ENCODE measurements around the gene ENDOV.

Gene ENDOV

DNA sequence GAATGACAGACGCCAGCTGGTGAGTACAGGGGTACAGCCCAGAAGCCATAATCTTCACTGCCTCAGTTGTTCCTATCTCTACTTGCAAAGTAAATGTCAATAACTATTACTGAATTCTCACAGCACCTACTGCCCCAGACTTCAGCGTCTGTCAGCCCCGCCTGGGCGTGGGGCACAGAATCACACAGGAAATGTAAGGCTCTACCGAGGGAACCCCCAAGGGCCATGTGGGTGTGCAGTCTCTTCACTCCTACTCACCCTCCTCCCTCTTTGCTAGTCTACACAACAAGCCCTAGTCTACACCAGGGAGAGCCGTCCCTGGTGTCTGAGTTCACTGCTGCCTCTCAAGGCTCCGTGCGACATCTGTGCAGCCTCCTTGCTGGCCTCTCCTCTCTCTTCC is 57.0 kb downstream of the ENDOV start:
- no peak for DNase-seq

DNA sequence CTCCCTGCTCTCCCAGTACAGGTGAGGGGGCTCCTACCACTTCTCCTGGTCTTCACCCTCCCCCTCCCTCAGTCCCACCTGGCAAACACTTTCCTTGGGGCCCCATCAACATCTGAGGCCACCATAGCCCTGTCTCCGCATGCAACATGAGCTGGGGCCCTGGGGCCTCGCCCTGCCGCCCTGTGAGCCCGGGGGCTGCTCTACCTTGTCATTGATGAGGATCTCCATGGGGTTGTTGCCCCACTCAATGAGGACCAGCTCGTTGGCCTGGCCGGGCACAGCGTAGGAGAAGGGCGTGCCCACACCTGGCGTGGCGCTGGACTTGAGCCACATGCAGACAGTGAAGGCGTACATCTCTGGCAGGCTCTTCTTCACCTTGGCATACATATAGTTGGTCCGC is 58.0 kb downstream of the ENDOV start:
- no peak for DNase-seq

DNA sequence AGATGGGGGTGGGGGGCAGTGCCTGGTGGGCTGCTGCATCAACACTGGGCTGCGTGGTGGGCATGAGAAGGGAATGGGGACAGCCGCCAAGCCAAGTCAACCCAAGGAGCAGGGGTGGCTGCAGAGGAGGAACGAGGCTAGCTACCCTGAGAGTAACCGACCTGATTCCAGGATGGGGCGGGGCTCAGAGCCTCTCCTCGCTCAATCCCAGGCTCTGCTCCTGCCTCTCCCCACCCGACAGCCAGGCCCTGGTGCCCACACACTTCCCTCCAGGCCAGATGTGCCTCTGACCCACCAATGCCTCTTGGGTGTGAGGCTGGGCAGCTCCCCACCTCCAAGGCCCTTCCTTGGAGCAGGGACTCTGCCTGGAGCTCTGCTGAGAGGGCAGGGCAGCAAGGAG is 58.7 kb downstream of the ENDOV start:
- no peak for DNase-seq

DNA sequence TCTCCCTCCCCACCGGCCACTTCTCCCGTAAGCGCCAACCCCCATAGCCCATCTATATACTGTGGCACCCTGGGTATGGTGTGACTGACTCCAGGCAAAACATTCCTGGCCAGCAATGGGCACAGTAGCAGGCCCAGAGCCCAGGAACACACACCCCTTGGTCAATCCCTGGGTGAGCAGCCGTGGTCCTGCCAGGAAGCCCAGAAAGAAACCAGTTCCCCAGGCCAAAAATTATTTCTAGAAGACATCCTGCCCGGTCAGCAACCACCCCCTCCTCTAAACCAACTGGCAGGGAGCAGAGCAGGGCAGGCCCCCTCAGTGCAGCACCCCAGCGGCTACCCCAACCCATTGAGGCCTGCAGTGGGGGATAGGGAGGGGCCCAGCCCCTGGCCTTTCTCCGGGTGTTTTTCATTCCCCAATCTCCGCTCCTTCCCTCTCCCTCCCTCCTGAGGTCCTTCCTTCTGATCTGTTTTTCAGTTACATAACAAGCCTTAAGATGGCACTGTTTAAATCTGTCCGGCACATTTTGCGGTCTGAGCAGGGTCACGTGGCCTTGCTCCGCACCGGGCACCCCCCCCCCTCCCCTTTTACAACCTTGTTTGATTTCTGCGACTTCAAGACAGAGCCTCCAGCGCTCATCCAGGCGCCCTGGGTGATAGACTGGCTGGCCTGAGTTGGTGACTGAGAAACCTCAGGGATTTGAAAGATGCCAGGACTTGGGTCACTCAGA is 59.4 kb downstream of the ENDOV start:
- DNase-seq = no peak

DNA sequence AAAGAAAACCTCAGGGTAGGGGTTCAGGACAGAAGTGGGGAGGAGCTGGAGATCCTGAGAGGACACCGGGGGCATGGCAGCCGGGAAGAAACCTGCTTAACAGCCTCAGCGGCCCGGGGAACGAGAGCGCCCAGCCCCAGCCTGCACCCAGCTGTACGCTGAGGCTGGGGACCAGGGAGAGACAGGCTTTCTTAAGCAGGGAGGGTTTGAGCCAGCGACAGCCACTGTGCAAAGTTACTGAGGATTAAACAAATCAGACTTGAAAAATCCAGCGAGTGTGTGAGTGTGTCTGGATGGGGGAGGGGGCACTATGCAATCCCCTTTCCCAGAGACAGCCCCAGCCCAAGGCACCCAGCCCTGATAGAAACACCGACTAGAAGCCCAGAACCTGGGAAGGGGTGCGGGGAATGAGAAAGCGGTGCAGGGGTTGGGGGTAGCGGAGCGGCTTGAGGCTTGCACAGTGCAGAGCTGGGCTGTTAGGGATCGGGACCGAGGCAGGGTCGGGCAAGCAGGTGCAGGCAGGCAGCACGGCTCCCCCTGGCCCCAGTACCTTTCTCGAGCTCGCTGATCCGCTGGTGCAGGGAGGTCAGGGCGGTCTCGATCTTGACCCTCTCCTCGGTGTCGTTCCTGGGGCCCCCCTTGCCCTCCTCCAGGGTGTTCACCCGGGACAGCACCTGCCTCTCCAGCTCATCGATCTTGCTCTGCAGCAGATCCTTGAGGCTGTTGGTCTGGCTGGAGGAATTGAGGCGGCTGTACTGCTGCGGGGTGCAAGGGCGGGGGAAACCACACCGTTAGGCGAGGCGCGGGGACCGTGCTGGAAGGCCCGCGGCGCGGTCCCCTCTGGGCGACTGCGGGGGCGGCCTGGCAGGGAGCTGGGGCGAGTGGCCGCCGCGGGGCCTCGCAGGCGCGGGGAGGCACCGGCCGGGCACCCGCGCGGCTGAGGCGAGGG is 60.3 kb downstream of the ENDOV start:
- no peak for DNase-seq

DNA sequence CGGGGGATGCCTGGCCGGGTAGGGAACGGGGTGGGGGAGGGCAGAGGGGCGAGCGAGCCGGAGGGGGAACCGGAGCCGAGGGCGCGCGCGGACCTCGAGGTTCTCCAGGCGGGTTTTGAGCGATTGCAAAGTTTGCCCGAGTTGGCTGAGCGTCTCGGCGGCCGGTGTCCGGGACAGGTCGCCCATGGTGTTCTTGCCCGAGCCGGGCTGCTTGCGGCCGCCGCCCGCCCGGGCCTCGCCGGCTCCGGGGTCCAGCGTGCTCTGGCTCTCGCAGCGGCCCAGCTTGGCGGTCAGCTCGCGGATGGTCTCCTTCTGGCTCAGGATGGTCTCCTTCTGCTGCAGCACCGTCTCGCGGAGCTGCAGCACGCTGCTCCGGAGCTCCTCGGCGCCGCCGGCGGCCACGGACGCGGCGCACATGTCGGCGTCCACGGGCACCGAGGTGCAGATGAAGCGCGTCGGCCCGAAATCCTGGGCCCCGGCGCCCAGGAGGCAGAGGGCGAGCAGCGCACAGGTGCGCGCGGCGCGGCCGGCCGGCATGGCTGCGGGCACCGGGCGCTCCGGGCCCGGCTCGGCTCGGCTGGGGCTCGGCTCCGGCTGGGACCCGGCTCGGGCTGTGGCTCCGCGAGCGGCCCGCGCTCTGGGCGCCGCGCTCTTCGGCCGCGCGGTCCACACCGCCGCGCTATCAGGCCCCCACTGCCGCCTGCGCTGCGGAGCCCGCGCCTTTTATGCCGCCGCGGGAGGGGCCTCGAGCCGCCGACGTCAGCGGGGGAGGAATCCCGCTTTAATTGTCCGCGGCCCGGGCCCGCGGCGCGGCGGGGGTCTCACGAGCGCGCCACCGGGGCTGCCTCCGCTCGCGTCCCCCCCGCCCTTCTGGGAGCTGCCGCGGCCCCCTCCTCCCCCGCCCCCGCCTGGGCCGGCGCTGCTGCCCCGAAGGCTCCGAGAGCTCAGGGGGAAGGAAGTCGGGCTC is 61.2 kb downstream of the ENDOV start, which contains the start of gene NPTX1:
TSS of gene NPTX1 (minus strand) at position 698 of the 967 bp plus-strand sequence. CDS start at position 537, 161 bp downstream.
- DNase-seq = no peak

DNA sequence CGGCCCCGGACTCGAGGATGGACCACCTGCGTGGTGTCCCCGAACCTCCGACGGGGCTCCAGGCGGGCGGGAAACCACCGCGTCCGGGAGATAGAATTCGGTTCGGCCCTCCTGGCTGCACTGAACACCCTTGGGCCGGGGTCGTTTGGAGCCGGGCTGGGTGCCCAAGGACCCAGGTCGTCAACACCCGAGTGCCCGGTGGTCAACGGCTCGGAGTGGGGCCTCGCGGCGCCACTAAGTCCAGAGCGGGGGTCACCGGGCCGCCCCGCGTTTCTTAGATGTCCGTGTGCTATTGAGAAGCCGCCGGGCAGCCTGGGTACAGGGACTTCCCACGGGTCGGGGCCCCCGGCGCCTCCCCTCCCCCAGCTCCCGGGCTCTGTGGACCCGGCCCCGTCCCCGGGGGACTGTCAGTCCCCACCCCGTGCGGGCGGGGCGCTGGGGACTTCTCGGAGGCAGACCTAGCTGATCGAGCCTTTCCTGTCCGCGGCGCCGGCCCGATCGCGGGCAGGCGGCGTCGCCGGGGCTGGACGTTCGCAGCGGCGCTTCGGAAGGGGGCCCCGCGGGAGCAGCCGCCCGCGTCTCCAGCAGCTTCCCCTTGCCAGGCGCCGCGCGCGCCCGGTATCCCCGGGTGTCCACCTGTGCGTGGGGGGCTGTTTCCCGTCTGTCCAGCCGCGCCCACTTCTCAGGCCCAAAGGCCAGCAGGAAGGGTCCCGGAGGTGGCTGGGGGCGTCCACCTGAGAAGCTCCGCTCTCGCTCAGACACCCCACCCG is 62.1 kb downstream of the ENDOV start:
- DNase-seq = no peak

DNA sequence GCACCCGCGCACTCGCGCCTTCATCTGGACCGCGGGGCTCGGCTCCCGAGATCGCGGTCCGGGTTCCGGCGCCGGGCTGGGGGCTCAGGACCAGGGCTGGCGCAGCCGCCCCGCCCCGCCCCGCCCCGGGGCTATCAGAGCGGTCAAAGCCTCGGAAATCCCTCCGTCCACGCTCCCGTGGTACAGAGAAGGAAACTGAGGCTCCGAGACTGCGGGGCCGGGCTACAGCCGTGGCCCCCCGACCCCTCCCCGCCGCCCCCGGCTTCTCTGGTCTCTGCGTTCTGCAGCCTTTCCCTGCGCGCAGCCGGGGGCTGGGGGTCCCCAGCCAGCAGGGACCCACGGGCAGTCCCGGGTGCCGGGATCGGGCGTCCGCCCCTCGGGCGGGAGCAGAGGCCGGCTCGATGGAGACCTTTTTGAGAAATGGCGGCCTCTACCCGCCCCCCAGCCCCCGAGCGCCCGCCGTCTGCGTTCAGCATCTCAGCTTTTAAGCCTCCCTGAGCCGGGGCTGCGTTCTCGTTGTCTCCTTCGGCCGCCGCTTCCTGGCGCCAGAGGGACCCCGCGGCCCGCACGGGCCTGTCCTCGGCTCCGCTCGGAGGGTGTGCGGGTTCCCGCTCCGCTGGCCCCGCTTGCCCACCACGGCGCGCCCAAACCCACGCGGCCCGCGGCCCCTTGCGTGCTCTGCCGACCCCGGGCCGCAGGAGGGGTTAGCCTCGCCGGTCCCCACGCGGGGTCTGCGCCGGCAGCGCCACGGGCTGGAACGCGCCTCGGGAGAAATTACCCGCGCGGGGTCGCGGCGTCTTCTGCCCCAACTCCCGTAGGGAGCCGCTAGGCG is 62.9 kb downstream of the ENDOV start:
- DNase-seq = peak; percentile 62

DNA sequence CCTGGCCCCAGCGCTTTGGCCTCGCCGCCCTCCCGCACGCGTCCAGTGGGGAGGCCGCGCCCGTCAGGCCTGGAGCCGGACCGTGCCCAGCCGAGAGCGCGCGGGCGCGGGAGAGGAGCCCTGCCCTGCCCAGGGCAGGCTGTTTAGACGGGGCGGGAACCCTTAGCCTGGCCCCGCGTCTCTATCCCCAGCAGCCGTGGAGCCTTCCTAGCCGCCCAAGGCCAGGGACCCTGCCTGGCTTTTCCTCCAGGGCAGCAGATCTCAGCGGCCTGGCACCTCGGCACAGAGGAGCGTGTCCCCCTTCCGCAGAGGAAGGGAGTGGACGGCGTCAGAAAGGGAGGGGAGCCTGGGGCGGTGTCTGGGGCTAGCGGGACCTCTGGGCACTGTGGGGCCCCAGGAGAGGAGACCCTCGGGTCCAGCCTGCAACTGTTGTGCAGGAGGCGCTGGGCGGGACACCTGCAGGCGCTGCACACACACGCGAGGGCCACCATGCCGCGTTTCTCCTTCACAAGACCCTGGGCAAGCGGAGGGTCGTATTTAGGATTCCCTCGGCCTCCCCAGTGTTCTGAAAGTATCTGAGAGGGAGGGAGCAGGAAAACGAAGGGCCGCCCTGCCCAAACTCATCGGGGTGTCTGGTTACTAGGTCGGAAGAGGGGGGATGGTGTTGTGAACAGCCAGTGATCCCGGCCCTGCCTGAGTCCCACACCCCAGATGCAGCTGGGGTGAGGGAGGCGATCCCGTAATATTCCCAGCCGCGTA is 63.7 kb downstream of the ENDOV start:
- DNase-seq = no peak

DNA sequence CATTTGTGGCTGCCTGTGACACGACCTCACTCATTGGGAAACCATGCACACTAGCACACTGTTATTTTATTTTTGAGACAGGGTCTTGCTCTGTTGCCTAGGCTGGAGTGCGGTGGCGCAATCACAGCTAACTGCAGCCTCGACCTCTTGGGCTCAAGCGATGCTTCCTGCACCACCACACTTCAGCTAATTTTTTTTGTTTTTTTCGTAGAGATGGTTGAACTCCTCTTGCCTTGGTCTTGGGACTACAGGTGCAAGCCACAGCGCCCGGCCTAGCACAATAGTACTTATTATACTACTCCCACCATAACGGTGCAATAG is 64.2 kb downstream of the ENDOV start:
- no peak for DNase-seq

DNA sequence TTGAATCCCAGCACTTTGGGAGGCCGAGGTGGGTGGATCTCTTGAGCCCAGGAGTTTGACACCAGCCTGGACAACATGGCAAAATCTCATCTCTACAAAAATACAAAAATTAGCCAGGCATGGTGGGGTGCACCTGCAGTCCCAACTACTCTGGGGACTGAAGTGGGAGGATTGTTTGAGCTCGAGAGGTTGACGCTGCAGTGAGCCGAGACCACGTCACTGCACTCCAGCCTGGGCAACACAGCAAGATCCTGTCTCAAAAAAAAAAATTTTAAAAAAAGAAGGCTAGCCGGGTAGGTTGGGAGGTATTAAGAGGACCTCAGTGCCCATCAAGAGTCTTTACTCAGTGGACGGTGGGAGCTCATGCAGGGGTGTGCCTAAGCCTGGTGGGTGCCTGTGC is 65.3 kb downstream of the ENDOV start:
- no peak for DNase-seq

DNA sequence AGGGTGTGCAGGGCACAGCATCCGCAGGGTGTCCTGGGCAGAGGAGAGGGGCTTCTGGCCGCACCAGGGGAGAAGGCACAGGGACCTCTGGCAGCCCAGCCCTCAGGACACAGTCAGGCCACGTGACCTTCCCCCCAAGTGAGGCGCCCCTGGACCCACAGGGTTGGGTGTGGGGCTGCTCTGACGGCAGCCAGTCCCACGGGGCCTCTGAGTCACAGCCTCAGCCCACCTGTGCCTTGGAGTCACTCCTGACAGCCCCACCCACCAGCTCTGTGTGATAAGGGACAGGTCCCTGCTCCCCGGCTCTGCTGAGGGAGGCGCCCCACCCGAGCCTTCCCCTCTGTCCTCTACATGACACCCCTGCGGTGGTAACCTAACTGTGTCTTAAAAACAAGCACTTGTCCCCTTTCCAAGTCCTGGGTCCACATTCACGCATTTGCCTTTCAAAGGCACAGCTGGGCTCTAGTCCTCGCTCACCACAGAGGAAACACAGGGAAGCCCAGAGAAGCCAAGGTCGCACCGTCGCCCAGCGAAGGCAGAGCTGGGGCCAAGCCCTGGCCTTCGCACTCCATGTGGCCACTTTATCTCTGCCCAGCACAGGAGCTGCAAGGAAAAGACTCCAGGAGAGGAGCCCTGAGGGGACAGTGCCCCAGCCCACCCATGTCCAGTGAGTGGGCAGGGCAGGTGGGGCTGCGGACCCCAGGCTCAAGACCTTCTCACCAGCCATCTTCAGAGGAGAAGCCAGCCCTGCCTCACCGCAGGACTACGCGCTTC is 66.5 kb downstream of the ENDOV start:
- no peak for DNase-seq

DNA sequence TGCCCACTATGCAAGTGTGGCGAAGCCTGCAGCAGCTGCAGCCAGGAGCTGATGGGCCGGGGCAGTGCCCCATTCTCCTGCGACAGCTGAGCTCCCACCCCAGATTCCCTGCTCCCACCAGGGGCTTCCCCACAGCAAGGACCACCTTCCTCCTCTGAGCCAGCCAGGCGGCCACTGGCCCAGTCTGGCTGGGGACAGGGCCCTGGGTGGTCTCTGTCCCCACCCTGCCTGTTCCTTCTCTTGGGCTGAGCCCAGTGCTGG is 67.0 kb downstream of the ENDOV start:
- DNase-seq = no peak

DNA sequence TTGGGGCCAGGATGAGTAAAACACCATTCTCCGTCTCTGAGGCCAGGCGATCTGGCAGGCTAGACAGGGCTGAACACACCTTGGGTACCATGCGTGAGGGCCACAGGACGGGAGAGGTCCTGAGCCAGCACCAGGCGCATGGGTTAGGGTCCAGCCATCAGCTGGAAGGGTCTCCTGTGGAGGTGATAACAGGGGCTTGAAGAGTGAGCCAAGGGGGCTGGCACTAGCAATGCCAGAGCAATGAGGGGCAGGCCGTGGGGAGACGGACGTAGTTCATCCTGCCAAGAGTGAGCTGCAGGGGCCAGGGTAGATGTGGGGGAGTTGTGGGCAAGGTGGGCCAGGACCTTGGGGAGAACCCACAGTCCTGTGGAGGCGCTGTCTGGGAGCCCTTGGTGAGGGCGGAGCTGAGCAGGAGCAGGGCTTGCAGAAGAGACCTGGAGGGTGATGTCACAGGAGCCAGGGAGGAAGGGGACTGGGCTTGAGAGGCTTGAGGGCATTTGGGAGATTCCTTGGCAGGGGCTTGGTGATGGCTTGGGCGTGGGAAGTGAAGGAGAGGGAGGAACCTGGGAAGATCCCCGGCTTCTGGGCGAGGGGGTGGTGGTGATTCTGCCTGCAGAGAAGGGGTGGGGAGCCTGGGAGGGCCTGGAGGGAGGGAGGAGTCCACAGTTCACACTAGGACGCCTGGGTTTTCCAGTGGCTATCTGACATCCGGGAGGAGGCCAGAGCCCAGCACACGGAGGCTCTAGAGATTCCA is 67.8 kb downstream of the ENDOV start:
- DNase-seq = peak; percentile 11

DNA sequence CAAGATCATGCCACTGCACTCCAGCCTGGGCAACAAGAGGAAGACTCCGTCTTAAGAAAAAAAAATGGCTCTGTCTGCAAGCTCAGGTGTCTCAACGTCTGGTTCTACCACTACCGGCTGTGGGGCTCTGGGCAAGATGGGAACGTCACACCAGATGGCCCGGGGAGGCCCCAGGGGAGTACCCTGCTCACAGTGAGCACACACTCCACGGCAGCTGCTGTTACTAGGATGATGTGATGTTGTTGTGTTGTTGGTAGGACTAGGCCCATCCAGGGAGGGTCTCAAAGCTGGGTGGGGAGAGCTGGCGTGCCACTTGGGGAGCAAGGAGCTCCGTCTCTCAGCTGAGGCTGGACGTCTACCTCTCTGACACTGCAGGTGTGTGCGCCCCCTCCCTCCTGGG is 70.9 kb downstream of the ENDOV start:
- peak; percentile 52 for DNase-seq

DNA sequence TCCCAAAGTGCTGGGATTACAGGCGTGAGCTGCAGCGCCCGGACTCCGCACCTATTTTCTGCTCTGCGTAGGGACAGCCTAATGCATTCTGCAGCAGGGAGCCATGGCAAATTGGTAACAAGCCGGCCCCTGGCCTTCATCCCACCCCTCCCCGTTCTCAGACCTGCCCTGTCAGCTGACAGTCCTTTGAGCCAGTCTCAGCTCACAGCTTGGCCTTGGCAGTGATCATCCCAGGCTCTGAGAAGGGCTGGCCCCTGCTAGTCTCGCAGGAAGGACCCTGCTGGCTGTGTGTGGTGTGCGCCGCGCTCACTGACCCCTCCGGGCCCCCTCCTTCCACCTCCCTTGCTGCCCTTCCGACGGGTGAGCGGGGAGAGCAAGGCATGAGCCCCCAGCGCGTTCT is 71.7 kb downstream of the ENDOV start:
- peak; percentile 19 for DNase-seq

DNA sequence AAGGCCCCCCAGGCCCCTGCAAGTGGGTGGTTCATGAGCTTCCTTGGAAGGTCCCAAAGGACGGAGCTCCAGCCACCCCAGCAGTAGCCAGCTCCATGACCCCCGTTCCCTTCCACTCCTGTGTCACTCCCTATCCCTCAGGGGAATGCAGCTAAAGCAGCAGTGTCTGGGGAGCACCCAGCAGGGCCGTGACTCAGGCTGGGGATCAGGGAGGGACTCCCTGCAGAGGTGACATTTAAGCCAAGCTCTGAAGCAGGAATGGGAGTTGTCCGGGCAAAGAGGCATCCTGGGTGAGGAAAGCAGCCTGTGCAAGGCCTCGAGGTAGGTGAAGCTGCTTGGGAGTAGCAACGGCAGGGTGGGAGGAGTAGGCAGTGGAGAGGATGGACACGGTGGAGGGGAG is 72.5 kb downstream of the ENDOV start:
- no peak for DNase-seq

All from femur (tissue), 1 donor.